ENCODE results near the gene STYXL1. TPM values are rescaled to one million over a fixed set of nuclear protein-coding genes. Genes with fewer than 3 reads are reported as not detected.
"Not testable (repeated sequence)": the region's sequence is repeated elsewhere in the genome, so short reads cannot be mapped to it uniquely, and the experiment has no call there.

STYXL1 gene
- total RNA-seq, 1 donor from 2014 or later: 18.4 TPM

GRCh38 chr7:76065016-76065612 is 17.3 kb upstream of the STYXL1 start:
- no peak for DNase-seq

- no peak for DNase-seq
Observed at GRCh38 chr7:76064208-76064970, 16.6 kb upstream of the STYXL1 start.

GRCh38 chr7:76063525-76063924 is 15.7 kb upstream of the STYXL1 start:
- no peak for DNase-seq

GRCh38 chr7:76063114-76063513 is 15.3 kb upstream of the STYXL1 start:
- no peak for DNase-seq

GRCh38 chr7:76062254-76062653 is 14.5 kb upstream of the STYXL1 start:
- DNase-seq: no peak

GRCh38 chr7:76060842-76061241 is 13.0 kb upstream of the STYXL1 start:
- DNase-seq: no peak

- not testable (repeated sequence) for DNase-seq
Observed at GRCh38 chr7:76058745-76059144, 10.9 kb upstream of the STYXL1 start.

GRCh38 chr7:76057813-76058145 is 10.0 kb upstream of the STYXL1 start:
- no peak for DNase-seq

GRCh38 chr7:76057103-76057812 is 9.5 kb upstream of the STYXL1 start:
- no peak for DNase-seq

GRCh38 chr7:76056241-76056640 is 8.4 kb upstream of the STYXL1 start:
- DNase-seq: no peak

GRCh38 chr7:76054123-76055120 is 6.6 kb upstream of the STYXL1 start:
- DNase-seq: no peak

- DNase-seq: no peak
Observed at GRCh38 chr7:76053461-76053860, 5.7 kb upstream of the STYXL1 start.

GRCh38 chr7:76052681-76053080 is 4.9 kb upstream of the STYXL1 start:
- not testable (repeated sequence) for DNase-seq

- no peak for DNase-seq
Observed at GRCh38 chr7:76051840-76052239, 4.0 kb upstream of the STYXL1 start.

GRCh38 chr7:76050545-76050944 is 2.7 kb upstream of the STYXL1 start:
- DNase-seq: no peak

GRCh38 chr7:76049295-76049694 is 1.5 kb upstream of the STYXL1 start:
- no peak for DNase-seq

GRCh38 chr7:76048668-76048988 is 828 bp upstream of the STYXL1 start:
- DNase-seq: no peak

- DNase-seq: no peak
Observed at GRCh38 chr7:76047305-76047810, 442 bp downstream of the STYXL1 start.

- DNase-seq: no peak
Observed at GRCh38 chr7:76044375-76044865, 3.4 kb downstream of the STYXL1 start.

- no peak for DNase-seq
Observed at GRCh38 chr7:76040126-76040525, 7.7 kb downstream of the STYXL1 start.

- DNase-seq: no peak
Observed at GRCh38 chr7:76037310-76037709, 10.5 kb downstream of the STYXL1 start.

- no peak for DNase-seq
Observed at GRCh38 chr7:76031964-76032363, 15.8 kb downstream of the STYXL1 start.
